ENCODE measurements around the gene BCAS3.

The BCAS3 gene

DNA sequence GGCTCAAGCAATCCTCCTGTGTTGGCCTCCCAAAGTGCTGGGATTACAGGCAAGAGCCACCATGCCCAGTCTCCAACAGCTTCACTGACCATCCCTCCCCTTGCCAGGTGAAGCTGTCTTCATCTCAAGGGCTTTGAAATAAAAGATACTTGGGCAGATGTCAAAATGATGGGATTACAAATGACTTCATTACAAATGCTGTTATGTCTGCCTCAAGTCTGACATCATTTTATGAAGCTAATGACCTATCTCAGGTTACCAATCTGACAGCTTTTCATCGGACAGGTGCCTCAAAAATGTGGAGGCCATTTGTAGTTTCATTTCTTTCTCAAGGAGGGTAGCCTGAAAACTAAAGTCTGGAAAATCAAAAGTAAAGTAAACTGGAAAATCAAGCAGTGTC is 398.3 kb downstream of the BCAS3 start:
- H3K4me1 Mint-ChIP-seq (ENCODE audit: low read depth): peaks cover 2% of the 10 kb centered on the region
- H3K36me3 Mint-ChIP-seq (ENCODE audit: low read depth): no peaks in the 10 kb centered on the region
- H3K27me3 Mint-ChIP-seq (ENCODE audit: low read depth): no peaks in the 10 kb centered on the region
- H3K27ac Mint-ChIP-seq: no peak overlapping the region
- no peaks in the 10 kb centered on the region for H3K9me3 Mint-ChIP-seq
- no peak overlapping the region for H3K4me3 Mint-ChIP-seq

DNA sequence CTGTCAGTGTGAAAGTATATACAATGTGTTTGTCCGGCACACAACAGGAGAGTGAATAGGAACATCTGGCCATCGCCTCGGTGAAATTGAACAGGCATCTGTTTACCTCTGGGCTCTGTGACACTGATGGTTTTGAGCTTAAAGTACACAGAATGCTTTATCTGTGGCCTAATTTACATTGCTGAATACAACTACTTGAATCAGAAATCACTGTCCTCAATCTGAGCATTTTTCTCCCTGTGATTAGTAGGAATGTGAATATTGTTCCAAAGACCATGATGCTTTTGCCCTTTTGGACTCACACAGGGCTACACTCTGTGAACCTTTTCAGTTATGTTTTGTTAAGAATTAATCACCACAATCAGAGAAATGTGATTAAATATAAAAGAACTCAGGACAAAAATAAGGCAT is 399.0 kb downstream of the BCAS3 start:
- no peaks in the 10 kb centered on the region for H3K36me3 Mint-ChIP-seq (ENCODE audit: low read depth)
- H3K4me3 Mint-ChIP-seq: no peak overlapping the region
- H3K9me3 Mint-ChIP-seq: no peaks in the 10 kb centered on the region
- no peaks in the 10 kb centered on the region for H3K27me3 Mint-ChIP-seq (ENCODE audit: low read depth)
- peaks cover 2% of the 10 kb centered on the region for H3K4me1 Mint-ChIP-seq (ENCODE audit: low read depth)
- no peak overlapping the region for H3K27ac Mint-ChIP-seq

DNA sequence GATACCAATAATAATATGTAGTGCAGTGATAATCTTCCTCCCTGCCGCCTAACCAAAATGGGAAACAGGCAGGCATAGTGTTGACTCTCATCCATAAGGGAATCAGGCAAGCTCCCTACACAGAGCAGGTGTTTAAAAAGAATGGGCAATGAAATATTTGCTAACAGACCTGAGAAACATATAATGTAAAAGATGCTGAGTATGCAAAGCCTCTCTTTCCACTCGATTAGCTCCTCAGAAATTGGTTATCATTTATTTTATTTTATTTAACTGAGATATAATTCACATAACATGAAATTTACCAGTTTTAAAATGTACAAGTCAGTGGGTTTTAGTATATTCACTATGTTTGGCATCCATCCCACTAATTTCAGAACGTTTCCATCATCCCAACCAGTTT is 404.3 kb downstream of the BCAS3 start:
- Mint-ChIP-seq H3K36me3 (ENCODE audit: low read depth) (no peaks in the 10 kb centered on the region), H3K9me3 (no peaks in the 10 kb centered on the region), H3K27me3 (ENCODE audit: low read depth) (no peaks in the 10 kb centered on the region), H3K27ac (no peak overlapping the region), H3K4me3 (no peak overlapping the region), H3K4me1 (ENCODE audit: low read depth) (no peaks in the 10 kb centered on the region)

DNA sequence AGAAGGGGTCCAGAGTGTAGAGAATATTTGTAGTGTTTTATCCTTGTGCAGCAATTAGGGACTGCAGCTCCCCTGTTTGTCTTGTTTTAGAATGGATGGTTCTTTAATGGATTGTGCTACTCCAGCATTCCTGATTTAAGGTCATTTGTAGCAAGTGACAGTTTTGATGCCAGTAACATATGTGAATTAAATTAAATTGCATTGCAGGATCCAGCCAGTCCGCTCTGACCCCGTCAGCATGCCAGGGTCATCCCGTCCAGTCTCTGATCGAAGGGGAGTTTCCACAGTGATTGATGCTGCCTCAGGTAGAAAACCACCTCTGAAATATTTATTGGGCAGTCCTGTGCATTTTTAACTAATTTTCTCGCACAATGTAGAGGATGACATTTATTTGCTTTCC is 406.6 kb downstream of the BCAS3 start:
- H3K4me1 Mint-ChIP-seq (ENCODE audit: low read depth): no peaks in the 10 kb centered on the region
- H3K4me3 Mint-ChIP-seq: no peak overlapping the region
- no peak overlapping the region for H3K27ac Mint-ChIP-seq
- no peaks in the 10 kb centered on the region for H3K27me3 Mint-ChIP-seq (ENCODE audit: low read depth)
- peaks cover 2% of the 10 kb centered on the region for H3K9me3 Mint-ChIP-seq
- H3K36me3 Mint-ChIP-seq (ENCODE audit: low read depth): no peaks in the 10 kb centered on the region

DNA sequence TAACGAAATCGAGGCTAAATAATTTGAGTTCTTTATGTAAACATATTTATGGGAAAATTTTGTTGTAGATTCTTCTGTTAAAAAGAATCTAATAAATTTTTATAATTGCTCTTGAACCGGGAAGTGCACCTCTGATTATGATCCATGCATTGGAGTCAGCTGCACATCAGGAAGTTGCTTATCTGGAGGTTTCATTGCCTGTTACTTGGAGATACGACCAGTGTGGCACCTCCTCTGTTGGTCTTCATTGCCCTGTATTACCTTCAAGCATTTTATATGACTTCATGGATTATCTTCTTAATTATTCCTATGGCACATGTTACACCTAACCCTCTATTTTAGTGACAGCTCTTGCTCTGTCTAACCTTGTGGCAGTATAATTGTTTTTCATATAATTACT is 409.4 kb downstream of the BCAS3 start:
- Mint-ChIP-seq H3K36me3 (ENCODE audit: low read depth) (no peaks in the 10 kb centered on the region), H3K4me1 (ENCODE audit: low read depth) (no peaks in the 10 kb centered on the region), H3K4me3 (no peak overlapping the region), H3K27ac (no peak overlapping the region), H3K27me3 (ENCODE audit: low read depth) (no peaks in the 10 kb centered on the region), H3K9me3 (peaks cover 12% of the 10 kb centered on the region)

DNA sequence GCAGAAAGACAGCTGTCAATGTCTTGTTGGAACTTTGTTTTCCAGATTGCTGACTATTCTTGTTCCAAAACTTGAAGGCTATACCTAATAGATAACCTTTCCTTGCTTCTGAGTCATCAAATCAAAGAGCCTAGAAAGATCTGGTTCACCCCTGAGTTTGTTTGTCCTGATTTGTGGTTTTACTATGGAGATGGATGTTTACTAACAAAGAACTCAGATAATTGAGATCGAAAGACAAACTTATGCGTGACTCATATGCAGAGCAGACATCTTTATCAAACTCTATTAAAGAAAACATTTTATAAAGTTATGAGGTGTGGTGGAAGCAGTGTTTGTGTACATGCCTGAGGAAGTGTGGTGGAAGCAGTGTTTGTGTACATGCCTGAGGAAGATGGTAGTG is 410.9 kb downstream of the BCAS3 start:
- H3K27me3 Mint-ChIP-seq (ENCODE audit: low read depth): no peaks in the 10 kb centered on the region
- peaks cover 16% of the 10 kb centered on the region for H3K9me3 Mint-ChIP-seq
- no peak overlapping the region for H3K4me3 Mint-ChIP-seq
- no peak overlapping the region for H3K27ac Mint-ChIP-seq
- H3K36me3 Mint-ChIP-seq (ENCODE audit: low read depth): no peaks in the 10 kb centered on the region
- no peaks in the 10 kb centered on the region for H3K4me1 Mint-ChIP-seq (ENCODE audit: low read depth)

DNA sequence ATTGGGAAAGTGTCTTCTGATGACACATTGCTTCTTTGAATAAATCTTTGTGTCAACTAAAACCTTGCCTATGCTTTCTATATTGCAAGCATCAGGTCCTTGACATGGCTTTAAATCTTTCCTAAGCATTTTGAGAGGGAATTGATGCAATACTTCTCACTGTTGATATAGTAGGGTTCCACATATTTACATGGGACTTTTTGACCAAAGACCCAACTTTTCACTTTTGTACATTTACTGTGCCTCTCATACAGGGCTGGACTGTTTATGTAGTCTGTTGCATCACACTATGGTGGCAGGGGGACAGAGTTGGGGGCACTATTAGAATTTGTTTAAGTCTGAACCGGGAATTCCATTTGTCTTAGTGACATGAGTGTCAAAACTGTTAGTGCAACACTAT is 413.4 kb downstream of the BCAS3 start:
- no peak overlapping the region for H3K4me3 Mint-ChIP-seq
- H3K9me3 Mint-ChIP-seq: peaks cover 16% of the 10 kb centered on the region
- H3K27ac Mint-ChIP-seq: no peak overlapping the region
- no peaks in the 10 kb centered on the region for H3K36me3 Mint-ChIP-seq (ENCODE audit: low read depth)
- no peaks in the 10 kb centered on the region for H3K27me3 Mint-ChIP-seq (ENCODE audit: low read depth)
- H3K4me1 Mint-ChIP-seq (ENCODE audit: low read depth): no peaks in the 10 kb centered on the region

DNA sequence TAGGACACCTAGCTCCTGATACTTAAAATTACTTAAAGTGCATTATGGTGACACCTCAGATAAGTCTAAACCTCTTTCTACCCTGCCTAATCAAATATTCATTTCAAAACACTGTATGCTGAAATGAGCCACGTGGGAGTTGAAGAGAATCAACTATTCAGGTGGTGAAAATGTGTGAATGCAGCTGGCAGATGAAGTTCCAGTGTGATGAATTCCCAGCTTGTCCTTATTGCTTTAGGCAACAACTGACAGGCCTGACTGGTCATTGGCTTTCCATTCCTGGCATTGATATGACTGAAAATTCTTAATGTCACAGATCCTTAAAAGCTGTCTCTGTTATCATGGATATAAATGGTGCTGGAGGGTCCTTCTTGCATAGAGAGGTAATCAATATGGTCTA is 420.1 kb downstream of the BCAS3 start:
- Mint-ChIP-seq H3K9me3 (no peaks in the 10 kb centered on the region), H3K27me3 (ENCODE audit: low read depth) (peaks cover 6% of the 10 kb centered on the region), H3K36me3 (ENCODE audit: low read depth) (peaks cover 1% of the 10 kb centered on the region), H3K27ac (no peak overlapping the region), H3K4me1 (ENCODE audit: low read depth) (no peaks in the 10 kb centered on the region), H3K4me3 (no peak overlapping the region)

DNA sequence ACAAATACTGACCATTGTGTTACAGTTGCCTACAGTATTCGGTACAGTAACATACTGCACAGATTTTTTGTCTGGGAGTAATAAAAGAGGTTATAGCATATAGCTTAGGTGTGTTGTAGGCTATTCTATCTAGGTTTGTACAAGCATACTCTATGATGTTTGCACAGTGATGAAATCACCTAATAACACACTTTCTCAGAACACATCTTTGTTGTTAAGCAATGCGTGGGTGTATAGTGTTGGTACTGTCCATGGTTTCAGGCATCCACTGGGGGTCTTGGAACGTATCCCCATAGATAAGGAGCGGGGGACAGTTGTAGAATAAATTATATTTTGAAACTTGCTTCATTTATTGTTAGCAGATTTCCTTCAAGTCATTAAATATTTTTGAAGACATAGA is 428.7 kb downstream of the BCAS3 start:
- H3K27ac Mint-ChIP-seq: no peak overlapping the region
- H3K27me3 Mint-ChIP-seq (ENCODE audit: low read depth): no peaks in the 10 kb centered on the region
- H3K4me1 Mint-ChIP-seq (ENCODE audit: low read depth): no peaks in the 10 kb centered on the region
- H3K36me3 Mint-ChIP-seq (ENCODE audit: low read depth): peaks cover 2% of the 10 kb centered on the region
- no peak overlapping the region for H3K4me3 Mint-ChIP-seq
- H3K9me3 Mint-ChIP-seq: peaks cover 5% of the 10 kb centered on the region

DNA sequence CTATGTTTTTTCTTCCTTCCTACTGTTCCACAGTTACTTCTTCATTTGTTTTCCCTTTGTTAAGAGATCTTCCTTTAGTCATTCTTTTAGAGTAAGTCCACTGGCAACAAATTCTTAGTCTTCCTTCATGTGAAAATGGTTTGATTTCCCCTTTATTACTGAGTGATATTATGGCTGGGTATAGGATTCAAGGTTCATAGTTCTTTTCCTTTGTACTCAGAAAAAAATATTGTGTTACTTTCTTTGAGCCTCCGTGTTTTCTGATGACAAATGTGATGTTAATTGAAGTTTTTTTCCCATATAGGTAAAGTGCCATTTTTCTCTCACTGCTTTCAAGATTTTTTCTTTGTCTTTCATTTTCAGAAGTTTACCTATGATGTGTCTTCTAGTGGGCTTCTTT is 438.9 kb downstream of the BCAS3 start:
- peaks cover 18% of the 10 kb centered on the region for H3K9me3 Mint-ChIP-seq
- no peaks in the 10 kb centered on the region for H3K27me3 Mint-ChIP-seq (ENCODE audit: low read depth)
- no peak overlapping the region for H3K4me3 Mint-ChIP-seq
- no peak overlapping the region for H3K27ac Mint-ChIP-seq
- H3K4me1 Mint-ChIP-seq (ENCODE audit: low read depth): peaks cover 1% of the 10 kb centered on the region
- H3K36me3 Mint-ChIP-seq (ENCODE audit: low read depth): peaks cover 2% of the 10 kb centered on the region

DNA sequence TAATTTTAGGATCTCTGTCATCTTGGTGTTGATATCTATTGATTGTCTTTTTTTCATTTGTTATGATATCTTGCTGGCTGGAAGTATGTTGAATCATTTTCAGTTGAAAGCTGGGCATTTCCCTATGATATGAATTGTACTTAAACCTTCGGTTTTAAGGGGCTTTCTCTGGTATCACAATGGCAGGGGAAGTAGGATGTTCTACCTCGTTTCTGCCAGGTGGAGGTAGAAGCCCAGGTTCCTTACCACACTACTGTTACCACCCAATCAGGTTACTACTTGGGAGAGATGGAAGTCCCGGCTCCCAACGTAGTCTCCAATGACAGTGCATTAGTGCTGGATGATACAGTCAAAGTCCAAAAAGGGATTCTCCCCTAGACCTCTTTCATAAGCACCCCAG is 440.3 kb downstream of the BCAS3 start:
- Mint-ChIP-seq H3K4me3 (no peak overlapping the region), H3K4me1 (ENCODE audit: low read depth) (peaks cover 1% of the 10 kb centered on the region), H3K9me3 (peaks cover 18% of the 10 kb centered on the region), H3K36me3 (ENCODE audit: low read depth) (peaks cover 2% of the 10 kb centered on the region), H3K27me3 (ENCODE audit: low read depth) (no peaks in the 10 kb centered on the region), H3K27ac (no peak overlapping the region)

DNA sequence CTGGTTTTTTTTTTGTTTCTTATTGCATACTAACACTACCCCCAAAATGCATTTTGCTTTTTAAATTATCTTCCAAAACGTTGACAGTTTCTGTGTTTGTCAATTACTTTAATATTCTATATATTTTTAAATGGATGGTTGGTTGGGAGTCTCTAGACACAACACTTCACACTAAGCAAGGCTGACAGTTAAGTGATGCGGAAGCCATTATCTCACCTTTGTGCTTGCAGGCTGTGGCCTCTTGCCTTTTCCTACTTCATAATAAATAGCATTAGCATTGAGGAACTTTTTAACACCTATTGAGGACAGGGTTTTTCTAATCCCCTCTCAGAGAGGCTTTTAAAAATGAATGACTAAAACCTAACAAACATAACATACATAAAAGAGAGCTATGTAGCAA is 441.2 kb downstream of the BCAS3 start:
- no peaks in the 10 kb centered on the region for H3K27me3 Mint-ChIP-seq (ENCODE audit: low read depth)
- no peak overlapping the region for H3K27ac Mint-ChIP-seq
- peaks cover 1% of the 10 kb centered on the region for H3K4me1 Mint-ChIP-seq (ENCODE audit: low read depth)
- H3K9me3 Mint-ChIP-seq: peaks cover 18% of the 10 kb centered on the region
- H3K4me3 Mint-ChIP-seq: no peak overlapping the region
- H3K36me3 Mint-ChIP-seq (ENCODE audit: low read depth): peaks cover 2% of the 10 kb centered on the region

DNA sequence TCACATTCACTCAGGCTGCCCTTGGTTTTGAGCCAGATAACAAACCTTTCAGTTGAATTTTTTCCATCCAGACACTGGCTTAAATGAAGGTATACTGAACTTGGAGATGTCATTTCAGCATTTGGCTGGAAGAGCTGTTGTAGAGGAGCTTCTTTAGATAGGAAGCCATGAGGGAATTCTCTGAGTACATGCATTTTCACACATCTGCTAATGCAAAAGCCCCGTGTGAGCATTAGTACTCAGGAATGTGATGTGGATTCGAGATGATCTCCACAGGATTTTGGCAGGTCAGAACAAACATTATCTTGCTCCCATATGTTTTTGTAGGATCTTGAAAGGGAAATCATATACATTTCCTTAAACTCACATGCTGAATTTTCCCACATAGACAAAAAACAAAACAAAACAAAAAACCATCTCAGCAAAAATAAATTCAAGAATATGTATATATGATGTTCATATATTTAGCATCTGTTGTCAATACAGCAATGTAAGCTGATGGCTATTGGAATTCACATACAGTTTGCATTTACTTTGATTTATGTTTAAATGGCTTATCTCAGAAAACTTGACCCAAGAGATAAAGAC is 444.8 kb downstream of the BCAS3 start:
- H3K9me3 Mint-ChIP-seq: peaks cover 8% of the 10 kb centered on the region
- no peak overlapping the region for H3K4me3 Mint-ChIP-seq
- peaks cover 9% of the 10 kb centered on the region for H3K27me3 Mint-ChIP-seq (ENCODE audit: low read depth)
- no peaks in the 10 kb centered on the region for H3K36me3 Mint-ChIP-seq (ENCODE audit: low read depth)
- no peak overlapping the region for H3K27ac Mint-ChIP-seq
- peaks cover 1% of the 10 kb centered on the region for H3K4me1 Mint-ChIP-seq (ENCODE audit: low read depth)

DNA sequence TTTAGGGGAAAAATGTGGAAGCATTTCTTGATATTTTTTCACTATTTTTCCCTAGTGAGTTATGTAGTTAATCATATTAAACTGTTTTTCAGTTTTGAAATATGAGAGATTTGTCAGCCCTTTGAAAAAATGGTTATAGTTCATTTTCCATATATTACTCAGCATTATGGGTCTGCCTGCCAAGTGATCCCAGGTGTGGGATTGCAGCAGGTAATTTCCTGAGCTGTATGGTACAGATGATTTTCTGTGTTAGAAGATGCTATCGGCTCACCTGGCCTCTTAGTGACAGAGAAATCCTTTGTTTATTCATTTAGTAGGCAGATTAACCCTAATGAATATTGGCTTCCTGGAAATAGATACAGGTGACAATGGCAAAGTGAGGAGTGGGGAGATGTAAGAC is 446.9 kb downstream of the BCAS3 start:
- no peaks in the 10 kb centered on the region for H3K9me3 Mint-ChIP-seq
- peaks cover 4% of the 10 kb centered on the region for H3K4me1 Mint-ChIP-seq (ENCODE audit: low read depth)
- no peak overlapping the region for H3K27ac Mint-ChIP-seq
- H3K27me3 Mint-ChIP-seq (ENCODE audit: low read depth): peaks cover 9% of the 10 kb centered on the region
- no peak overlapping the region for H3K4me3 Mint-ChIP-seq
- peaks cover 3% of the 10 kb centered on the region for H3K36me3 Mint-ChIP-seq (ENCODE audit: low read depth)

DNA sequence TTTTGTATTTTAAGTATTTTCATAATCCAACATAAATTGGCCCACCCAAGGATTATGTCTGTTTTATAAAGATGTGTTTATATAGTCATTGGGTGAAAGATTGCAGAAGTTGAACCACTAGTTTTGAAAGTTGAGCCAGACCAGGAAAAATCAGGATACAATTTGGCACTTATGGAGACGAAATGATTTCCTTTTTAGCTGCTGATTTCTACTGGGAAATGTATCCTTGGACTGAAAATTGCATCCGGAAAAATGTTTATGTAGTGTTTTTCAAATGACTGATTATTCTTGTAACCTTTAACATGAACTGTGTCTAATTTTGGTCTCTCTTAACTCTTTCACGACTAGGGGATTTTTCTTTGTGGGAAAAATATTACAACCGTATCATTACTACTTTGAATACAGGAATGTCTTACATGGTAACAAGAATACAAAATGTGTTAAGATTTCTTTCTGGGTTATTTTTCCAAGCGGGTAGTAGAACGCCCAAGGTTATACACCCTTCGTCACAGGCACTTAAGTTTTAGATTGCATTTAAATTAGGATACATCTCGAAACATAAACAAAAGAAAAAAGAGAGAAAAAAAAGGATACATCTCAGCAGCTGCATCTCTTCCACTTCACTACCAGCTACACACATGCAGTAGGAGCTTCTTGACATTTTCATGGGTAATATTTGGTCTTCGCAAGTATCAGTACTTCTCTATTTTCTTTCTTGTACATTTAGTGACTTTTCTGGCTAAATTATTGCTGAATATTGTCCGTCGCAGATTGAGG is 449.0 kb downstream of the BCAS3 start:
- Mint-ChIP-seq H3K27ac (no peak overlapping the region), H3K27me3 (ENCODE audit: low read depth) (peaks cover 11% of the 10 kb centered on the region), H3K4me3 (no peak overlapping the region), H3K36me3 (ENCODE audit: low read depth) (peaks cover 3% of the 10 kb centered on the region), H3K4me1 (ENCODE audit: low read depth) (peaks cover 4% of the 10 kb centered on the region), H3K9me3 (no peaks in the 10 kb centered on the region)

Measured in T-helper 1 cell treated with Interleukin-12 subunit alpha and Interleukin-12 subunit beta and Interleukin-4 antibody, amounts not matched to agents 30 μg/mL and 1 μg/mL, for 36 hours (primary cell).